Neural crest cell (in vitro differentiated cells): ENCODE measurements around the gene PATE1. TPM values are rescaled to one million over a fixed set of nuclear protein-coding genes. Genes with fewer than 3 reads are reported as not detected.

Source experiments
- DNase-seq: peaks from one replicate; pipeline ENCODE4 v3.0.0; 2021; ENCODE audit warnings: low read depth, mixed read lengths, low spot score
- H3K27ac Mint-ChIP-seq: one replicate; pipeline ENCODE4 v1.8.0; 2021; ENCODE audit warnings: mild to moderate bottlenecking, mixed read lengths; ENCODE audit not compliant: unreplicated experiment
- H3K27me3 Mint-ChIP-seq: 2 replicates; pipeline ENCODE4 v1.8.0; 2021; ENCODE audit warnings: low read depth, mild to moderate bottlenecking, mixed read lengths
- H3K36me3 Mint-ChIP-seq: 2 replicates; pipeline ENCODE4 v1.8.0; 2021; ENCODE audit warnings: low read depth, mild to moderate bottlenecking, mixed read lengths
- H3K4me1 Mint-ChIP-seq: 2 replicates; pipeline ENCODE4 v1.8.0; 2021; ENCODE audit warnings: mixed read lengths
- H3K4me3 Mint-ChIP-seq: one replicate; pipeline ENCODE4 v1.8.0; 2021; ENCODE audit warnings: mild to moderate bottlenecking, mixed read lengths
- H3K9me3 Mint-ChIP-seq: 2 replicates; pipeline ENCODE4 v1.8.0; 2021; ENCODE audit warnings: mixed read lengths
- total RNA-seq: library from RNA; stranded (reverse); gene quantifications from 2 replicates; pipeline ENCODE4 v1.2.1, GENCODE V29; 2021
- TF ChIP-seq, protein P1 (sequence below): fragments of 200-600 bp; sonication (generic); conservative IDR thresholded peaks from 2 replicates; pipeline ENCODE4 v1.5.0; 2021; ENCODE audit warnings: antibody characterized with exemption, mild to moderate bottlenecking

PATE1 gene
- total RNA-seq, 1 donor from 2014 or later, result not detected

DNA sequence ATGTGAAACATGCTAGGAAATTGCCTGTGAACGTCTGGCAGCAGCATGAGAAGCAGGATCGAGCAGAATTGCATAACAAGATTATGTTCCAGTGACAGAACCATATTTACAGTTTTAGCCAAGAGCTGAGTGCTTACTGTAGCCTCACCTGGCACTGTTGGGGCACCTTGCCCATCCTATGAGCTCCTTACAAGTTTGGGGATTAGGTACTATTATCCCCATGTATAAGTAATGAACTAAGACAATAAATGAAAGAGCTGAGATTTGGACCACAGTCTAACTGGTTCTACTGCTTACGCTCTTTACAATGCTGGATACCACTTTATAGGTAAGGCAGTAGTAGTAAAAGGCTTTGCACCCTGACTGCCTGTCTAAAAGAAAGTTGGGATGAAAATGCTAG is 17.1 kb upstream of the PATE1 start:
- H3K36me3 Mint-ChIP-seq, result no peaks in the 10 kb centered on the region
- peaks cover 2% of the 10 kb centered on the region for H3K9me3 Mint-ChIP-seq
- TF ChIP-seq, protein P1, sequence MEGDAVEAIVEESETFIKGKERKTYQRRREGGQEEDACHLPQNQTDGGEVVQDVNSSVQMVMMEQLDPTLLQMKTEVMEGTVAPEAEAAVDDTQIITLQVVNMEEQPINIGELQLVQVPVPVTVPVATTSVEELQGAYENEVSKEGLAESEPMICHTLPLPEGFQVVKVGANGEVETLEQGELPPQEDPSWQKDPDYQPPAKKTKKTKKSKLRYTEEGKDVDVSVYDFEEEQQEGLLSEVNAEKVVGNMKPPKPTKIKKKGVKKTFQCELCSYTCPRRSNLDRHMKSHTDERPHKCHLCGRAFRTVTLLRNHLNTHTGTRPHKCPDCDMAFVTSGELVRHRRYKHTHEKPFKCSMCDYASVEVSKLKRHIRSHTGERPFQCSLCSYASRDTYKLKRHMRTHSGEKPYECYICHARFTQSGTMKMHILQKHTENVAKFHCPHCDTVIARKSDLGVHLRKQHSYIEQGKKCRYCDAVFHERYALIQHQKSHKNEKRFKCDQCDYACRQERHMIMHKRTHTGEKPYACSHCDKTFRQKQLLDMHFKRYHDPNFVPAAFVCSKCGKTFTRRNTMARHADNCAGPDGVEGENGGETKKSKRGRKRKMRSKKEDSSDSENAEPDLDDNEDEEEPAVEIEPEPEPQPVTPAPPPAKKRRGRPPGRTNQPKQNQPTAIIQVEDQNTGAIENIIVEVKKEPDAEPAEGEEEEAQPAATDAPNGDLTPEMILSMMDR, result no peak
- peaks cover 4% of the 10 kb centered on the region for H3K4me1 Mint-ChIP-seq
- no peak overlapping the region for H3K4me3 Mint-ChIP-seq
- no peaks in the 10 kb centered on the region for H3K27me3 Mint-ChIP-seq
- DNase-seq, result no peak
- no peak overlapping the region for H3K27ac Mint-ChIP-seq

DNA sequence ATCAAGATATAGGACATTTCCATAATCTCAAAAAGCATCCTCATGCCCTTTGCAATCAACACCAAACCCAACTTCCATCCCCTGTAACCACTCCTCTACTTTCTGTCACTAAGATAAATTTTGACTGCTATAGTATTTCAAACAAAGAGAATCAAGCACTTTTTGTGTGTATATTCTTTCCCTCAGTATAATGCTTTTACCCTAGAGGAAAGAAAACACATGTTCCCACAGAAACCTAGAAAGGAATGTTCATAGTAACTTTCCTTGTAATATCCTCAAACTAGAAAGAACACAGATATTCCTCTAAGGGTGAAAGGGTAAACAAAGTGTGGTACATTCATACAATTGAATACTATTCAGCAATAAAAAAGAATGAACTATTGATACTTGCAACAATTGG is 5.5 kb upstream of the PATE1 start:
- peaks cover 19% of the 10 kb centered on the region for H3K4me1 Mint-ChIP-seq

DNA sequence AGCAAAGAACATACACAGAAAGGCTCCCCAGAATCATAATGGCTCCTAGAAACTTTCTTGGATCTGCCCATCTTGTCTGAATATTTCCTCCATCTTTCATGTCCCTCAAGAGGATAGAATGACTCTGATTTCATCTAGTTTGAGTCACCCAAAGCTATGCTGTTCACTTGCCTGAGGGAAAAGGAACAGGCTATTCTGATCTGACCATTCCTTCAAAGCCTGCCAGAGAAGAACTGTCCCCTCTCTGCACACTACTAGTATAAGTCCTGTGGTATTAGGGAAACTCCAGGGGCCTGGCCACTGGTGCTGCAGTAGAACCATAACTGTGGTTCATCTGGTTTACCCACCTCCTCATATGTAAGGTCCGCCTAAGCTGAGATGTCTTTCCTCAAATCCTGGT is 2.4 kb upstream of the PATE1 start:
- no peak for DNase-seq
- H3K4me3 Mint-ChIP-seq, result no peak overlapping the region
- no peak overlapping the region for H3K27ac Mint-ChIP-seq
- peaks cover 1% of the 10 kb centered on the region for H3K27me3 Mint-ChIP-seq
- TF ChIP-seq, protein P1, result no peak
- H3K9me3 Mint-ChIP-seq, result no peaks in the 10 kb centered on the region
- H3K36me3 Mint-ChIP-seq, result no peaks in the 10 kb centered on the region
- peaks cover 19% of the 10 kb centered on the region for H3K4me1 Mint-ChIP-seq

More for the DNA sequence above, 5.5 kb upstream of the PATE1 start:
- TF ChIP-seq, protein P1, result no peak
- Mint-ChIP-seq H3K27ac (peak overlapping the region; percentile 22), H3K36me3 (peaks cover 3% of the 10 kb centered on the region), H3K27me3 (no peaks in the 10 kb centered on the region), H3K9me3 (peaks cover 4% of the 10 kb centered on the region), H3K4me3 (no peak overlapping the region)
- DNase-seq, result no peak

DNA sequence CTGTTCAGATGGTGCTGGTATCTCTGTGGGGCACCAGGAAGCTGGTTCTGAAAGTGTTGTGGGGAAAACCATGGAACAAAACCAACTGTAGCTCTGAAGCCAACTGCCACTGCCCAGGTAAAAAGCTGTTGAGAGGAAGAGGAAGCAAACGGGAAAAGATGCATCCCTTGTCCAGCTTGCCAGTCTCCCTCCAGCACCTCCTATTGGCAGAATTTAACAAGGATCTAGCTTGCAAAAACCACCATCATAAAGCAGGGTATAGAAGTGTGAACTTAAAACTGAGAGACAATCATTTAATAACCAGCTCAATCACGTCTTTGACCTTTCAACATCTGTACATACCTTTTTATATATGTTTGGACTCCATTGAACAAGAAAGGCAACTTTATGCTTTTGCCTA is 4.5 kb downstream of the PATE1 start:
- Mint-ChIP-seq H3K4me3 (no peak overlapping the region), H3K27ac (no peak overlapping the region), H3K27me3 (peaks cover 13% of the 10 kb centered on the region), H3K36me3 (no peaks in the 10 kb centered on the region), H3K4me1 (no peaks in the 10 kb centered on the region), H3K9me3 (no peaks in the 10 kb centered on the region)
- TF ChIP-seq, protein P1, result no peak
- no peak for DNase-seq

DNA sequence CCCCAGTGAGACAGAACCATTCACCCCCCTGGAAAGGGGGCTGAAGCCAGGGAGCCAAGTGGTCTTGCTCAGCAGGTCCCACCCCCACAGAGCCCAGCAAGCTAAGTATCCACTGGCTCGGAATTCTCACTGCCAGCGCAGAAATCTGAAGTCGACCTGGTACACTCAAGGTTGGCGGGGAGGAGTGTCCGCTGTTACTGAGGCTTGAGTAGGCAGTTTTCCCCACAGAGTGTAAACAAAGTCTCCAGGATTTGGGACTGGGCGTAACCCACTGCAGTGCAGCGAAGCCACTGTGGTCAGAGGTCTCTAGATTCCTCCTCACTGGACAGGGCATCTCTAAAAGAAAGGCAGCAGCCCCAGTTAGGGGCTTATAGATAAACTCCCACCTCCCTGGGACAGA is 10.0 kb downstream of the PATE1 start:
- no peak for DNase-seq
- TF ChIP-seq, protein P1, result no peak
- H3K9me3 Mint-ChIP-seq, result peaks cover 20% of the 10 kb centered on the region
- peaks cover 15% of the 10 kb centered on the region for H3K27me3 Mint-ChIP-seq
- H3K4me1 Mint-ChIP-seq, result no peaks in the 10 kb centered on the region
- no peak overlapping the region for H3K27ac Mint-ChIP-seq
- no peak overlapping the region for H3K4me3 Mint-ChIP-seq
- peaks cover 12% of the 10 kb centered on the region for H3K36me3 Mint-ChIP-seq

DNA sequence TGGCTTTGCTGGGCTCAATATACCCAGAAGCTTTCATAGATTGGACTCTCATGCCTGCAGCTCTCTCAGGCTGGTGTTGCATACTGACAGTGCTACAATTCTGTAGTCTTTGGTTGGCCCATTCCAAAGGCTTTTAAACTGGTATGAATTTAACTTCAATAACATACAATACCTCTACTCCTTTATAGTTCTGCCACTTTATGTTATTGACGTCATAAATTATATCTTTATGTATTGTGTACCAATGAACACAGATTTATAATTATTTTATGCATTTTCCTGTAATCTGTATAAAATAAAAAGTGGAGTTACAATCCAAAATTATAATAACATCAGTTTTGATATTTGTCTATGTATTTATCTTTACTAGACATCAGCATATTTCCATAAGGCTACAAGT is 16.4 kb downstream of the PATE1 start:
- Mint-ChIP-seq H3K4me3 (no peak overlapping the region), H3K4me1 (no peaks in the 10 kb centered on the region), H3K27ac (no peak overlapping the region), H3K27me3 (peaks cover 7% of the 10 kb centered on the region), H3K9me3 (peaks cover 16% of the 10 kb centered on the region), H3K36me3 (peaks cover 12% of the 10 kb centered on the region)
- DNase-seq, result no peak
- TF ChIP-seq, protein P1, result no peak
